ENCODE results near the gene INO80D.

DNA sequence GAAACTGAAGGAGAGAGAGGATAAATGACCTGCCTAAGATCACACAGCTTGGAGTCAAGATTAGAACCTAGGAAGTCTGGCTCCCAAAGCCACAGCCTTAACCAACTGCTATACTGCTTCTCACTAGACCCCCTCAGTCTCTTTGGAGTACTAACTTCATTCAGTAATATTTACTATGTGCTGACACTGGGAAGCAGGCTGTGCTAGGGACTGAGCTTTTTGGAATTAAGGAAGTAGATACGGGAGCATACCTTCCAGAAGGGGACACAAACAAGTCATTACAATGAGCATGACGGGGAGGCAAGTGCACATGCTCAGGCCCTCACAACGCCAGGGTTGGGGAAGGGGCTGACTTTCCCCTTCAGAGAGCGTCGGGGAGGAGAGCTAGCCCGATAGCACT, 97.7 kb downstream of the INO80D start:
- TF ChIP-seq CTCF (IDR thresholded peaks at IDR 0.05) (no peak), POLR2A (IDR thresholded peaks at IDR 0.05) (no peak)
